MM.1S (cell line): ENCODE data around the gene ATXN2L.

Source experiments
- EZH2 ChIP-seq: fragments of 300-600 bp; sonication (generic); optimal IDR thresholded peaks from 2 replicates; pipeline ENCODE3; 2017; ENCODE audit warnings: low read depth, mild to moderate bottlenecking, antibody characterized with exemption, low read length, mixed read lengths
- EZH2phosphoT487 ChIP-seq: fragments of 300-600 bp; sonication (generic); IDR thresholded peaks from 2 replicates; pipeline ENCODE4 v1.6.1; 2018; ENCODE audit warnings: antibody characterized with exemption, low read length
- TF ChIP-seq, protein P1 (sequence below): fragments of 300-600 bp; sonication (generic); IDR thresholded peaks from 2 replicates; pipeline ENCODE4 v1.5.1; 2016; ENCODE audit warnings: antibody characterized with exemption, low read length, mixed read lengths

DNA sequence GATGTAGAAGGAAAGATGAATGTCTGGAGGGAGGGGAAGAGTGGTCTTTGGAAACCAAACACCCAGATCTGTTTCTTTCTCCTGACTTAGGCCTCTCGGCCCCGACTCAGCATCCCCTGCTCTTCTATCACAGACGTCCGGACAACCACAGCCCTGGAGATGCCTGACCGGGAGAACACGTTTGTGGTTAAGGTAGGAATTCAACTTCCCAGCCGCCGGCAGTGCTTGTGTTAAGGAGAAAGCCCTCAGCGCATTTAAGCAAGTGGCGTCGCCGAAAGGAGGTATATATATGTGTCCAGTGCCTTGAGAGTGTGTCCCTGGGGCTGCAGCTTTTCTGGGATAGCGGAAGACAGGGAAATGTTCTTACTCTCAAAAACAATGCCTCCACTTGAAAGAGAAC, 44.4 kb downstream of the ATXN2L start:
- TF ChIP-seq, protein P1, sequence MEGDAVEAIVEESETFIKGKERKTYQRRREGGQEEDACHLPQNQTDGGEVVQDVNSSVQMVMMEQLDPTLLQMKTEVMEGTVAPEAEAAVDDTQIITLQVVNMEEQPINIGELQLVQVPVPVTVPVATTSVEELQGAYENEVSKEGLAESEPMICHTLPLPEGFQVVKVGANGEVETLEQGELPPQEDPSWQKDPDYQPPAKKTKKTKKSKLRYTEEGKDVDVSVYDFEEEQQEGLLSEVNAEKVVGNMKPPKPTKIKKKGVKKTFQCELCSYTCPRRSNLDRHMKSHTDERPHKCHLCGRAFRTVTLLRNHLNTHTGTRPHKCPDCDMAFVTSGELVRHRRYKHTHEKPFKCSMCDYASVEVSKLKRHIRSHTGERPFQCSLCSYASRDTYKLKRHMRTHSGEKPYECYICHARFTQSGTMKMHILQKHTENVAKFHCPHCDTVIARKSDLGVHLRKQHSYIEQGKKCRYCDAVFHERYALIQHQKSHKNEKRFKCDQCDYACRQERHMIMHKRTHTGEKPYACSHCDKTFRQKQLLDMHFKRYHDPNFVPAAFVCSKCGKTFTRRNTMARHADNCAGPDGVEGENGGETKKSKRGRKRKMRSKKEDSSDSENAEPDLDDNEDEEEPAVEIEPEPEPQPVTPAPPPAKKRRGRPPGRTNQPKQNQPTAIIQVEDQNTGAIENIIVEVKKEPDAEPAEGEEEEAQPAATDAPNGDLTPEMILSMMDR = no peak
- TF ChIP-seq EZH2phosphoT487 (no peak), EZH2 (no peak)
